Occipital lobe (tissue), 2 donors: ENCODE data around the gene KRTAP12-1. TPM values are rescaled to one million over a fixed set of nuclear protein-coding genes. Genes with fewer than 3 reads are reported as not detected.

ENCODE experiments used
- DNase-seq: peaks from one replicate; lab custom pipeline; 2025; lab: John Stamatoyannopoulos, UW
- total RNA-seq: library from RNA; depleted of rRNA; stranded (reverse); fragments of >200 nt; gene quantifications from one replicate; pipeline ENCODE4 v1.2.3, GENCODE V29; 2014

Gene KRTAP12-1
- total RNA-seq, 1 donor from 2014 or later: not detected

DNA sequence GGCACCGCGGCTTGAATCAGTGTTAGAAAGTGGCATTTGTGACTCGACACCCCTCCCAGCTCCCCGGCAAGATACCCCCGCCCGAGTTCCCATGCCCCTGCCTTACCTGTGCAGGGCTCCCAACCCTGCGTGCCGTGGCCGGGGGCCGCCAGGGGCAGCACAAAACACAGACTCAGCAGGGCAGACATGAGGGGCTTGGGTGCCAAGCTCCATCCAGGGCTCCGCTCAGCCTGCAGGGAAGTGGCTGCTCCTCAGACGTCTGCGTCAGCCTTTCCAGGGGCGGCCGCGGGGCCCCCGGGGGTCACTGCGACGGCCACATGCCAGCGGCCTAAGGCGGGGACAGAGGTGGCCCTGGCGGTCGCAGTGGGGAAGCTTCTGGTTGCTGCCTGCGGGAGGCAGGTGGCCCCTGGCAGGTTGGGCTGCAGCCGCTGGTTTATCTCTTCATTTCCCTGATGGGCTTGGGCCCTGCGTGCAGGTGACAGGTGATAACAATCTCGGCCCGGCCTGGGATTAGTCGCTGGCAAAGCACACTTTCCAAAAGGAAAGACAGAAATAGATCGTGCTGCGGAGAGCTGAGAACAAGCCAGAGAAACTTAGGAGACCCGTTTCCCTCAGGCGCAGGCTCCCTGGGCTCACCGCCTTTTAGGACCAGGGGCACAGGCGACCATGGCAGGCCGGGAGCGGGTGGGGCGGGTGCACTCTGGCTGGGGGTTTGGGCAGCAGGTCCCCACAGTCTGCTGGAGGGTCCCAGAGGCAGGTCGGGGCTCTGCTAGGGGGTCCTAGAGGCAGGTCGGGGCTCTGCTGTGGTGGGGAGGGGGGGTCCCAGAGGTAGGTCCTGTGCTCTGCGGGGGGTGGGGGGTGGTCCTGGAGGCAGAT lies 29.6 kb upstream of the KRTAP12-1 start, which contains the start of gene TSPEAR:
Gene TSPEAR, minus strand, starts transcription at position 246 of the 876 bp plus-strand sequence. Its CDS starts 58 bp downstream, at position 188.
- DNase-seq: no peak

DNA sequence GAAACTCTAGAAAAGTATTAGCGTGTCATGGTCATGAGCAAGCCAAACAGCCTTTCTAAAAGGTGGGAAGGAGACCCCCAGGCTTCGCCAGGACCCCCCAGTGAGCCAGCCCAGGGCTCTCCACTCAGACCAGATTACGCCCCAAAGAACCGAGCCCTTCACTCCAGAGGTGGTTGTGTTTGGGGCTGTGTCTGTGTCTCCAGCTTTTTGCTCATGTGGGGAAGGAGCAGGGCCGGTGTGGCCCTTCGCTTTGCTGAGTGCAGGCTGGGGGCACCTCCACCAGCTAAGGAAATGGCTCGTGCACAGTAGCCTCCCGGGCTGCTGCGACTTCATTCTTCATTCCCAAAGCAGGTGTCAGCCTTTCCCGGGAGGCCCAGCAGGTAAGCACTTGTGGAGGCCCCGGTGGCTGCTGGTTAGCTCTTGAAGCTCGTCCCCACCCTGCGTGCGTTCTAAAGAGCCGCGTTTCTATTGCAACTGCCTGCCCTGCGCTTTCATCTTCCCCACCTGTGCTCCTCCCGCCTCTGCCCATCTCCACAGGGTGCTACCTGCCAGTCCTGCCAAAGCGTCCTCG lies 28.9 kb upstream of the KRTAP12-1 start:
- DNase-seq: no peak

DNA sequence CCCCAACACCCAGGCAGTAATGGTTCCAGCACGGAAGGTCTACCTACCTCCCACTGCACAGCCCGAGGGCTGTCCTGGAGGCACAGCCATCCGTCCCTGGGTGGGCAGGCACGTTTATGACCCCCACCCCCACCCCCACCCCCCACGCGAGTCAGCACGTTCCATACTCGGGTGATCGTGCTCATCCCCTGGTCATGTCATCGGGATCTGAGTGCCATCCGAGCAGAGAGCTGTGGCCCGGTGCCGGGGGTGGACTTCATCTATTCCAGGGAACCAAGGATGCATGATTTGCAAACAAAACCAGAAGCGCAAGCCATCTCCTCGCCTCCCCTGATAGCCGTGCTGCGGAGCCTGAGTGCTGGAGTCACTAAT lies 28.3 kb upstream of the KRTAP12-1 start:
- no peak for DNase-seq

DNA sequence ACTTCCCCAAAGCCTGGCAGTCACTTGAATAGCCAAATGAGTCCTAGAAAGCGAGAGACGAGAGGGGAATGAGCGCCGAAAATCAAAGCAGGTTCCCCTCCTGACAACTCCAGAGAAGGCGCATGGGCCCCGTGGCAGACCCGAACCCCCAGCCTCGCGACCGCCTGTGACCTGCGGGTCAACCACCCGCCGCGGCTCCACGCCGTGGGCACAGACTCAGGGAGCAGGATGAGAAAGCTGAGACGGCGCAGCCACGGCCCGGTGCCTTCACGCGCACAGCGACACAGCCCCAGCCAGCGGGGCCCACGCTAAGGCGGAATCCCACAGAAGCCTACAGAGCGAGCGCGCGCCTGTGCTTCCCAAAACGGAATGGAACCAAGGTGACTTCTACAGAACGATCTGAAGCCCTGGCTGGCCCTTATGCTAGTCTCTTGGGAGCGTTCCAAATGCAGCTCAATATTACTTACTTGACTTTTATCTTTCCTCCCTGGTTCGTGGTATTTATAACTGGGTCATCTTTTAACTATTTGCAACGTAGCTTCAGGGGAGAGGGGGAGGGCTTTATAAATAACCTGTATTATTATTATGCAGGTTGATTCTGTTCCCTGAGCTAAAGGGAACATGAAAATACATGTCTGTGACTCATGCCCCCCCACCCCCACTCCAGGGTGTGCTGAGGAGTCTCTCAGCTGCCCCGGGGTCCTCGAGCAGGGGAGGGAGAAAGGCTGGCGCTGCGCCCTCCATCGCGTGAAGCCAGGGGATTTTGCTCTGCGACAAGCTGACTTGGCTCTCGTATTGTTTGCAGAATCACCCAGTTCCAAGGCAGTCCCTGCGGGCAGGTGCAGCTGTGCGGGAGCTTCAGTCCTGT lies 27.7 kb upstream of the KRTAP12-1 start:
- DNase-seq: no peak

DNA sequence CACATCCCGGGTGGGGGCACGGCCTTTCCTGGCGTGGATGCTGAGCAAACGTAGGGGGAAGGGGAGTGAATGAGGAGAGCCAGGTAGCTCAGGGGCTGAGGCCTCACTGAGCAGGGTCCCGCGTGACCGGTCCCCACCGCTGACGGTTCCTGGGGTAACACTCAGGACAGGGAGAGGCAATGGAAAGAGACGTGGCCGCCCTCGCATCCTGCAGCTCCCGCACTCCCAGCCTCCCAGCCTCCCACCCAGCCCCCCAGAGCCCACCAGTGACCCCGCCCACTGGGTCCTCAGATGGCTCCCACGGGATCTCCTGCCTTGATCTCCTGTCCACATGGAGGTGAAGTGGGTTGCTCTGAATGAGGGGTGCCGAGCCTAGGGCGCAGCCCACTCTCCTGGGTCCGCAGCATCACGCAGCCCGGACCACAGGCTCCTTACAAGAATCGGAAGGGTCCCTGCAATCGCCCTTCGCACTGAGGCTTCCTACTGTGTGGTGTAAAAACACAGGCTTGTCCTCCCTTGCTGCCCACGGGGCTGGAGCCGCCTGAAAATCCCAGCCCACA lies 27.0 kb upstream of the KRTAP12-1 start:
- DNase-seq: no peak

DNA sequence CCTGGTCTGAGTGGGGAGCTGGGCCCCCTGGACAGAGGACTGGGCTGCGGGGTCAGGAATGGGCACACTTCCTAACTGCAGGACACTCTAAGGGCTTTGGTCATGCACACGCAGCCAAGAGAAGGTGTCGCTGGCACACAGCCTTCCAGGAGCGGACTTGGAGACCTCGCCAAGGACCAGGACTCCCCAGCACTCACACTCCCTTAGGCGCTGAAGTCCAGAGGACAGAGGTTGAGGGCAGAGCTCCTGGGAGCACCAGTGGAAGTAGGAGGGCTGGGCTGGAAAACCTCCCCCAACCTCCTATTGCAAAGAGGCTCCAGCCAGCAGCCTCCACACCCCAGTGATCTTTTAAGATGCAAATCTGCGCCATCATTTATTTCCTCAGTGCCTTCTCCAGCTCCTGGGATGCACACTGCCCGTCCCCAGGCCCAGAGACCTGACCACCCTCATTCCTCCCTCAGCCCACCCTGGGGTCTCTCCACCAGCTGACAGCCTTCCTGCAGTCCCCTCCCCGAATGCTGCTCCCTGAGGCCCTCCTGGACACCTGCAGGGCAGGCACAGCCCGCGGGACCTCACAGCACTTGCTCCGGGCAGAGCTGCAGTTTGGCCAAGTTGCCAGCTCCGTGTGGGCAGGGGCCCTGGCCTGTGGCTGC lies 26.4 kb upstream of the KRTAP12-1 start:
- no peak for DNase-seq

DNA sequence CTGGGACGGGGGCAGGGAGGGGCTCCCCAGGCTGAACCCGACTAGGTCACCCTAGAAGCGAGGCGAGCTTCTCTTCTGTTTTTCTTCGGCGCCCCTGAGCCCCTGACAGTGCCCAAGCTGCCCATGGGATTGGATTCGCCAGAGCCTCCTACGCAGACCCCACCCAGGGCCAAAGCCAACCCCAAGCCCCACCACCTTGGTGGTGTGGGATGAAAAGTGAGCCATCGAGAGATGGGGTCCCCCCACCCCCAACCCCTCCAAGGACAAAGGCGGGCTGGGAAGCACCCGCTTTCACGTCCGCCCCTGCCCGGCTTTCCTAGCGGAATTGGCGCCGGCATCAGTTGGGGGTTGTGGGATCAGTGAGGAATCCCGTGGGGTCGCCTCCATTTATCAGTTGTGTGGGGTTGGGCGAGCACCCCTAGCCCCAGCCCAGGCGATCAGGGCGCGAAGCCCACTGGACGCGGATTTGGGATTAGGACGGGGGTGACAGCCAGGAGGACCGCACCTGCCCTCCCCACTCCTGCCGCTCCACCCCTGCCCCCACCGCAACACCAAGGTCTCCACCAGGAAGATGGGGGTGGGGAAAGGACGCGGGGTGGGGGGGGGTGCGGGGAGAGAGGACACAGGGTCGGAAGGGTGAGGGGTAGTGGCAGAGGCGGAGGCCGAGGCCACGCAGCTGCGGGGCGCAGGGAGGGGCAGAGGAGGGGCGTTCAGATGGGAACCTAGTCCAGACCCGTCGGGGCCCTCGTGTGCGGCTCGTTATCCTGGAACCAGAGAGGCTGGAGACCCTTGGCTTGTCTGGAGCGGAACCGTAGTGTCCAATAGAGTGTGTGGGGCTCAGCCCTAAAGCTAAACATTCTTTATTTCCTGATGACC lies 25.0 kb upstream of the KRTAP12-1 start:
- DNase-seq: no peak

DNA sequence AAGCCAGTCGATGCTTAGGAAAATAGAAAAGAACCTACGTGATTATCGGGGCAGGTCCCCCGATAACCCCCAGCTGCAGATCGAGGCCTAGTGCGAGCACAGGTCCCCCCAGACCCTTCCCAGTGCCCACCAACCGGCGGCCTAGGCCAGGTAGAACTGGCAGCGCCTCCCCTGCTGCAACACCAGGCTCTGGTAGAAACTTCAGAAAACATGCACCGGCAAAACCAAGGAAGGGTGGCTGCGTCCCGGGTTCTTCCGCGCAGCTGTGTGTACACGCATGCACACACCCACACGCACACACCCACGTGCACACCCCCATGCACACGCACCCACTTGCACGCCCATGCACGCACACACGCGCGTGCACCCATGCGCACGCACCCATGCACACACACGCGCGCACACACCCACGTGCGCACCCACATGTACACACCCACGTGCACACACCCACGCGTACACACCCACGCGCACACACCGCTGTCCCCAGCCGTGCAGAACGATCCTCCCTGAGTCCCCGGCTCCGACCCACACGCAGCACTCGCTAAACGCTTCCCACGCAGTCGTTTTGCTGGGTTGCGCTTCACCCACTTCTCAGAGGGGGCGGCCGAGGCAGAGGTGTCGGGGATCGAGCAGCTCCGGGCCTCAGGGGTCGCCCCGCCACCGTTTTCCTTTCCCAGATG lies 24.2 kb upstream of the KRTAP12-1 start:
- no peak for DNase-seq

DNA sequence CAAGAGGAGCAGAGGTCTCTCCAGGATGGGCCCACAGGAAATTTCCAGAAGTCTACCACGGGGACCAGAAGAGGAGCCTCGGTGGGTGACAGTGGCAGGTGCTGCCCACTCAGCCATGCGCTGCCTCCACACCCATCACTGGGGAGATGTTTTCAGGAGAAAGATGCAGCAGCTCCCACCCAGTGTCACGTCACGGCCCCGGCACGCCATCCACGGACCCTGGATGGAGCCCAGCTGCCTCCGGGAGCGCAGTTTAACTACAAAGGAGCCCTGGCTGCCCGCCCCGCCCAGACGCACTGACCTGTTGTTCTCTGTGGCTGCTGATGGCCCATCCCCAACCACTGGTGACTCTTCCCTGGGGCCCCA lies 22.7 kb upstream of the KRTAP12-1 start:
- no peak for DNase-seq

DNA sequence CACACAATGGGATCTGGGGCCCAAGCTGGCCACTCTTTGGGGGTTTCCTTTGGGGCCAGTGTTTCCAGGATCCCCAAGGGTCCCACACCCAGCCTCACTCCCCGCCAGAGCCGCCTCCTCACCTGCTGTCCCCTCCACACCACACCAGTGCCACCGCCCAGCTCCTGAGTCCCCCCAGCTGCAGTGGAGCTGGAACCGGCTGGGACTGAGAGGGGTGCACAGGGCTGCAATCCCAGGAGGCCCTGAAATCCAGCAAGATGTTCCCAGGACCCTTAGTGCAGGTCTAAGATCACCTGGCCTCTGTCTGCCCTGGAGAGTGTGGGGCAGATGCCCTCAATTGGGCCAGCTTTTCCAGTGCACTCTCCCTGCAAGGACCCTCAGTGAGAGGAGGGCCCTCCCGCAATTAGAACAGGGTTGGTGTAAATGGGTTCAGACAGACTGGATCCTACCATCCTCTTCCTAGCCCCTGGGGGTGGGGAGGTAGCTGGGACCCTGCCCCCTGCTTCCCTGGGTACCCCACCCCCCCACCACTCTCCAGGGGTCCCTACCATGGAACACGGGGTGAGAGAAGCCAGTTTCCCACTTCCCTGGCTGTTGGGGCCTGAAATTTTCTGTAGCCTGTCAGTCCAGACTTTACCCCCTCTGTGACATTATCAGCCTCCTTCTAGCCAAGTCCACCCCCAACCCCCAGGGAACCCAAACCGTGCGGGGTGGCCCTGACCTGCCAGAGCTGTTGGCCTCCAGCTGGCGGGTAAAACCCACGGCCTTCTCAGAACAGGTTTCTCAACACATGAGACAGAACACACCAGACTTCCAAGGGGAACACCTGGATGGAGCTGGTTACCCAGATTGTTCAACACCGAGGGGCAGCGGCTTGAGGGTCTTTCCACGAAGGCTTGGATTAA lies 22.0 kb upstream of the KRTAP12-1 start:
- no peak for DNase-seq

DNA sequence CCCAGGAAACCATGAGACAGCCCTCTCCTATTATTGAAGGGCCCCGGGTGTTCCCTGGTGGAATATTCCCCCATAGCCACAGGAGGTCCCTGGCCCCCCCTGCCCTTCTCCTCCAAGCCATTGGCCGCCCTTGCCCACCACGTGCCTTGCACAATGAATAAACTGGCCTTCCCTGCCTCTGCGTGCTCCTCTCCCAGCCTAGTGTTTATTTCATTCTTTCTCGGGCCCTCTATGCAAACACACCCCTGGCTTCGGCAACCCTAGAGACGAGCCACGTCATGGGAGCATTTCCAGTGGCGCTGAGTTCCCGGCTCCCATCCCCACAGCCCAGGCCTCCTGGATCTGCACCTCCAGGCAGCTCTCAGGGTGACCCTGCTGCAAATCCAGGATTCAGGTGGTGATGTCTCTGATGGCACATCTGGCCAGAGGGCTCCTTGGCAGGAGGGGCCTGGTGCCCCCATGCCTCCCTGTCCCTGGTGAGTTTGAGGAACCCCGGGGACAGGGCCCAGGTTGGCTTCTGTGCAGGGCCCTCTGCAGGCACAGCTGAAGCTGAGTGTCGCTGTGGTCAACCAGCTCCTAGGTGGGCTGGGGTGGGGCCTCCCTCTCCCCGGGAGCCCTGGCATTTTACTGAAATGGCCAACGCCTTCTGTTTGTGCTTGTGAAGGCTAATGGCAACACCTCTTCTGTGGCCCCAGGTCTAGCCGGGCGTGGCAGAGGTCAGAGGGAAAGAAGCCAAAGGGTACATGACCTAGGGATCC lies 21.2 kb upstream of the KRTAP12-1 start:
- DNase-seq: no peak

DNA sequence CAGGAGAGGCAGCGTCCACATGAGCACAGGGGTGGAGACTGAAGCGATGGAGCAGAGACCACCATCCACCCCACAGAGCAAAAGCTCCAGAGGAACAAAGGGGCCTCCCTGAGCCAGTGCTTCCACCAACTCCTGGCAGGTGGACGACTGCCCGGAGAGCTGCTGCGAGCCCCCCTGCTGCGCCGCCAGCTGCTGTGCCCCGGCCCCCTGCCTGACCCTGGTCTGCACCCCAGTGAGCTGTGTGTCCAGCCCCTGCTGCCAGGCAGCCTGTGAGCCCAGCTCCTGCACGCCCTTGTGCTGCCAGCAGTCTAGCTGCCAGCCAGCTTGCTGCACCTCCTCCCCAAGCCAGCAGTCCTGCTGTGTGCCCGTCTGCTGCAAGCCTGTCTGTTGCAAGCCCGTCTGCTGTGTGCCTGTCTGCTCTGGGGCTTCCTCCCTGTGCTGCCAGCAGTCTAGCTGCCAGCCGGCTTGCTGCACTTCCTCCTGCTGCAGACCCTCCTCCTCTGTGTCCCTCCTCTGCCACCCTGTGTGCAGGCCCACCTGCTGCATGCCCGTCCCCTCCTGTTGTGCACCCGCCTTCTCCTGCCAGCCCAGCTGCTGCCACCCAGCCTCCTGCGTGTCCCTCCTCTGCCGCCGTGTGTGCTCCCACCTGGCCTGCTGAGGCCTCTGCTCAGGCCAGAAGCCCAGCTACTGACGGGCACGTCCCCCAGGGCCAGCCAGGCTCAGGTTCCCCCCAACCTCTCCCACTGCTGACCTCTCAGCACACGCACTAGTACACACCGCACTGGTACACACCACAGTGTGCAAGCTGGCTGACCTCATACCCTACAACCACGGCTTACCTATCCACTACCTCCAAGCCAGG lies 20.4 kb upstream of the KRTAP12-1 start:
- no peak for DNase-seq

DNA sequence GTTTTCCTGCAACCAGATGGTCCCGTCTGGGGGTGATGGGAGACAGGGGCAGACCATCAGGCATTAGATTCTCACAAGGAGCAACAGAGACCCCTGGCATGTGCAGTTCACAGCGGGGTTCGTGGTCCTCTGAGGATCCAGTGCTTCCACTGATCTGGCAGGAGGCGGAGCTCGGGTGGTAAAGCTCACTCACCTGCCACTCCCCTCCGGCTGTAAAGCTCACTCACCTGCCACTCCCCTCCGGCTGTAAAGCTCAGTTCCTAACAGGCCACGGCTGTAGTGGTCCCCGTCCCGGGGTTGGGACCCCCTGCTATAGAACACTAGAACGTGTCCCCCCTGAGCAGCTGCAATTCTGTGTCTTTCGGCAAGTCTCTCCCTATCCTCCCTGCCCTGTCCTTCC lies 19.6 kb upstream of the KRTAP12-1 start:
- no peak for DNase-seq

DNA sequence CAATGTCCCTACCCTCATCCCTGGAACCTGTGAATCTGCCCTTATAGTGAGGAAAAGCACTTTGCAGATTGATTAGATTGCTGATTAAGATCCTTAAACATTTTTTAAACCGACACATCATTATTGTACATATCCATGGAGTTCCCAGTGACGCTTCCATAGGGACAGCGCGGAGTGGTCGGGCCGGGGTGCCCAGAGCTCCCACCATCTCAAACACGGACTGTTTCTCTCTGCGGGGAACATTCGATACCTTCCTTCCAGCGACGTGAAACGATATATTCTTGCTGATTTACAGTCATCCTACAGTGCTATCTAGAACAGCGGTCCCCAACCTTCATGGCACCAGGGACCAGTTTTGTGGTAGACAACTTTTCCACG lies 19.0 kb upstream of the KRTAP12-1 start:
- no peak for DNase-seq

DNA sequence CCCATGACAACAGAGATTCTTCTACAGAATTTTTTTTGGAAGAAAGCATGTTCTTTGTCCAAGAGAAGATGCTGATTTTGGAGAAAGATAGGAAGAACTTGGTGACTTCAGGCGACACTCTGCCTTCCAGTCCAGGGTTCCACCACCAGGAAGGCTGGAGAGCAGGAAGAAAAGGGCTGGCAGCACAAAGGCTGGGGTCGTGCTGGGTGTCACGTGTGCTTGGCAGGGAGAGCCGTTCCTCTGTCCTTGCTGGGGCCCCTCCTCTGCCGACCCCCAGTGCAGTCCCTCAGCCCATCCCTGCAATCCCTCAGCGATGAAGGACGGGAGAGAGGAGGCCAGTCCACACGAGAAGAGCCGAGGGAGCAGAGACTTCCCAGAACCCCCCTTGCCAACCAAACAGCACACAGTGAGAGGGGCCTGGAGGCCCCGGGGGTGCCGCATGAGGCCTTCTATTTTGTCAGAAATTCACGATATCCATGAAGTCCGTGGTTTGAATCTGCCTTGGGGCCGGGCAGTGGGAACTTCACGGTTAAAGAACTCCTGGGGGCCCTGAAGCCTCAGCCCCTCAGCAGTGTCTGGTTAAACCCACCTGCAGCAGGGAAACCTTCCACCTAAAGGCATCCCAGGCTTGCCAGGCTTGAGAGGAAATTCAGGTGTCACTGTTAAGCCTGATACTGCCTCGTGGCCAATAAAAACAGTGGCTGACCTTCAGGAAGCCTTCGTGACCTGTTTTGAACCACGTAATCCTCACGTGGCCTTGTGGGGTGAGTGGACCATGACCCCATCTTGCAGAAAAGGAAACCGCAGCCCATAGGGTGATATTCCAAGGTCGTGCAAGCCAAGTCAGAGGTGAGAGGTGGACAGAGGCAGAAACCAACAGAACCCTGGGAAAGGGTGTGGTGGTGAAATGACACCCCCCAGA lies 18.4 kb upstream of the KRTAP12-1 start:
- DNase-seq: no peak

DNA sequence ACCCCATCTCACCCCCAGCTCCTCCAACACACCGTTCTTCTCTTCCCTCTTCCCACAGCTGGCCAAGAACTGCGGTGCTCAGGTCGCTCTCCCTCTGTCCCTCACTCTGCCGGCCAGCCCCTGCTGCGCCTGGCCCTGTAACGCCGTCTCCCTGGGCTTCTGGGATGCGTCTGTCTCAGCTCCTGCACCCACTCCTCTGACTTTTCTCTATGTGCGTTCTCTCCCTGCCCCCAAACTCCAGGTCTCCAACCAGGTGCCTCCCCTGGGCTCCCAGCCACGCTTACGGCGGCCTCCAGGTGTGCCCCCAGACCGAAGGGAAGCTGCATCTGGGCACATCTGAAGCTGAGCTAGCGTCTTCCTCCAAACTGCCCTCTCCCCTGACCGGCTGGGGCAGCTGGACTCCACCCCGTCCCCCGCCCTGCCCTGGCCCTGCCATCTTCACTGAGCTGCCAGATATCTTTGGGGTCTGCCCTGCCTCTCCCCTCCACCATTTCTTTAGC lies 17.6 kb upstream of the KRTAP12-1 start:
- DNase-seq: no peak
